HUES48 (cell line): ENCODE results near the gene NCS1.
A peak's percentile ranks its signal among the peaks of the same experiment; 100 is the strongest.

Experiments used
- H3K27ac ChIP-seq: one replicate; pipeline ENCODE4 v1.7.0; 2013; ENCODE audit warnings: low read depth, low read length, inconsistent platforms
- H3K27me3 ChIP-seq: 2 replicates; pipeline ENCODE4 v1.6.1; 2013; ENCODE audit warnings: mild to moderate bottlenecking, low read length; ENCODE audit not compliant: control insufficient read depth, insufficient read depth
- H3K36me3 ChIP-seq: 2 replicates; pipeline ENCODE4 v1.6.1; 2013; ENCODE audit warnings: low read length; ENCODE audit not compliant: control insufficient read depth, insufficient read depth
- H3K4me1 ChIP-seq: 2 replicates; pipeline ENCODE4 v1.6.1; 2013; ENCODE audit warnings: mild to moderate bottlenecking, low read length; ENCODE audit not compliant: control insufficient read depth, insufficient read depth
- H3K4me3 ChIP-seq: 2 replicates; pipeline ENCODE4 v1.5.1; 2013; ENCODE audit warnings: mild to moderate bottlenecking, low read depth, low read length
- H3K9ac ChIP-seq: 2 replicates; pipeline ENCODE4 v1.6.1; 2013; ENCODE audit warnings: mild to moderate bottlenecking, low read depth, low read length, moderate library complexity
- H3K9me3 ChIP-seq: 2 replicates; pipeline ENCODE4 v1.6.1; 2013; ENCODE audit warnings: low read length; ENCODE audit not compliant: control insufficient read depth, insufficient read depth

Gene NCS1

DNA sequence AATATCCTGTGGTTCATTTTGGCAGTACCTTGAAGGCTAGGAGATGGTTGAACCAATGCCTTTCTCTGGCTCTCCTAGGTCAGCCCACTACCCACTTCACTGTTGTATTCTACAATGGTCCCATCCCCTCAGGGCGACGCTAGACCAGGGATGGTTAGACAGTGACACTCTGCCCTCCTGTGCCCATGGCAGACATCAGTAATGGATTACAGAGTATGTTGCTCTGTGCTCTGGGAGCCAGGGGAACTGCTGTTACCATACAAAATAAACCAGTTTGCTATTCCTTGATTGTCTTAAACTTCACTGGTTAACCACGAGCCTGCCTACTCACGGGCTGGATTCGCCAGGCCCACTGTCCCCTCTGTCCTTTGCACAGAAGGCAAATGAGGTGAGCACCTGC is 33.7 kb downstream of the NCS1 start:
- Histone ChIP-seq H3K4me3 (no peak overlapping the region), H3K9ac (no peak overlapping the region), H3K9me3 (no peaks in the 10 kb centered on the region), H3K4me1 (peaks cover 9% of the 10 kb centered on the region; the same call in 1 of the 2 replicates), H3K27me3 (no peaks in the 10 kb centered on the region), H3K27ac (no peak overlapping the region), H3K36me3 (no peaks in the 10 kb centered on the region)

DNA sequence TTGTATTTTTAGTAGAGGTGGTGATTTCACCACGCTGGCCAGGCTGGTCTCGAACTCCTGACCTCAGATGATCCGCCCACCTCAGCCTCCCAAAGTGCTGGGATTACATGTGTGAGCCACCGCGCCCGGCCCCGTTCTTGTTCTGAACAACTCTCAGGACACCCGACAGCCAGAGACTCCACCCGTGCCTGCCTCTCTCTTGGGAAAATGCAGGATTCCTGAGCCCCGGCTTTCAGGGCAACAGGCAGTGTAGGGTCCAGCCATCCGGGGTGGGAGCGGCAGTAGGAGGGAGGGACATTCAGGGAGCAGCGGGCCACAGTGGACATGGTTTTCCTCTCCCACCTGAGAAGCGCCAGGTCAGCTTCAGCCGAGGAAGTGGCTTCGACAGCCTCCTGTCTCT is 34.4 kb downstream of the NCS1 start:
- Histone ChIP-seq H3K4me3 (no peak overlapping the region), H3K9me3 (no peaks in the 10 kb centered on the region), H3K27me3 (no peaks in the 10 kb centered on the region), H3K36me3 (no peaks in the 10 kb centered on the region), H3K27ac (no peak overlapping the region), H3K4me1 (peaks cover 9% of the 10 kb centered on the region; the same call in 1 of the 2 replicates), H3K9ac (no peak overlapping the region)

DNA sequence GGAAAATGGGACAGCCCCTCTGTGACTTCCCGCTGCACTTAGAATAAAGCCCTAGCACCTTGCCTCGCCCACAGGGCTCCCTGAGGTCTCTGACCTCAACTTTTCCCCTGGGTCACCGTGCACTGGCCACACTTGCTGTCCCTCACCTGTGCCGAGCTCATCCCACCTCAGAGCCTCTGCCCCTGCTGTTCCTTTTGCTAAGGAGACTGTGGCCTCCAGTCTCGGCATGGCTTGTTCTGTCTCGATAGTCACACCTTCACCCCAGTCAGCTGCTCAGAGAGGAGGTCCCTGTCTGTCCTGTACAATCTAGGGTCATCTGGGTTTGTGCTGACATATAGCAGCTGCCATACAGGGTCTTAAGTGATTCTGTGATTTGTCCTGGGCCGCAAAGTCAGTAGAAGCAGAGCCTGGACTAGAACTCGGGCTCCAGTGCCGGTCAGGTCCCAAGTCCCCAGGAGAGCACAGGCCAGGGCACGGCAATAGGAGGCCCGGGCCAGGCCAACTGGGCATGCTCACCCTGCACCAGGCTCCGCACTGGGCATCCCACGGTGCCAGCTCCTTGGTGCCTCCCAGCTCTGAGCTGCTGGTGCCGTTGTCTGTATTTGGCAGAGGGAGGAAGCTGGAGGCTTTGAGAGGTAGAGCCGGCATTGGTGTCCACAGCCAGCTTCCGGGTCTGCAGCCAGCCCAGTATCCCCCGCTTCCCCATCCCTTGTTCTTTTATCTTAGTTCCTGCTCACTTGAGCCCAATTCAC is 35.2 kb downstream of the NCS1 start:
- Histone ChIP-seq H3K9me3 (no peaks in the 10 kb centered on the region), H3K4me1 (peaks cover 9% of the 10 kb centered on the region; the same call in 1 of the 2 replicates), H3K4me3 (no peak overlapping the region), H3K27ac (no peak overlapping the region), H3K27me3 (no peaks in the 10 kb centered on the region), H3K9ac (no peak overlapping the region), H3K36me3 (no peaks in the 10 kb centered on the region)

DNA sequence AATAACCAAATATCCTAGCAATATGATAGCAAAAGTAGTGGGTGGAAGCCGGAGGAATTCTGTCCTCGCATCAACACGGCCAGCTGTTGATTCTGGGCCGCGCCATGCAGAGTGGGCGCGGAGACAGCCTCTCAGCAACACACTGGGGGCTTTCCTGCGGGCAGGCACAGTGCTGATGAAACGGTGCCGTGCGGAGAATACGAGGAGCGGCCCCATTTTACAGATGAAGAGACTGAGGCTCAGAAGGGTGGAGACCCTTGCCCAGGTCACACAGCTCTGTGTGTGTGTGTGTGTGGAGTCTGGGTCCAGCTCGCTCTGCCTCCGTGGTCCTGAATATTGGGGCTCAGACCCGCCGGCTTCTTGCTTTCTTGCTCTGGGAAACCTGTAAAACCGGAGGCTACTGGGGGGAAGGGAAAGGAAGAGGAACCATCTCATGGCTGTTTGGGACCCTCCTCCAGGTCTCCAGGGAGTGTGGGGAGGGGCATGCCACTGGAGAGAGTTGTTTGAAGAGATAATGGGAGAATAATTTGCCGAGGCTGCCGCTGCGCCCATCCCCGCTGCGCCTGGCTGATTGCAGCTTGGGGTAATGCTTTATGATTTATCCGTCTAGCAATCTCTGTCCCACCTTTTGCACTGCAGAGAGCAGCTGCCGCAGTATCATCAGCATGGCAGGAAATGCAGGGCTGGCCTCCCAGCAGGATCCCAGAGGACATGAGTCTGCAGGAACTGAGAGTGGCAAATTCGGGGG is 36.6 kb downstream of the NCS1 start:
- Histone ChIP-seq H3K9me3 (no peaks in the 10 kb centered on the region), H3K27me3 (no peaks in the 10 kb centered on the region), H3K27ac (peak overlapping the region; percentile 14), H3K4me3 (no peak overlapping the region), H3K36me3 (no peaks in the 10 kb centered on the region), H3K4me1 (peaks cover 11% of the 10 kb centered on the region; the same call in 1 of the 2 replicates), H3K9ac (no peak overlapping the region)

DNA sequence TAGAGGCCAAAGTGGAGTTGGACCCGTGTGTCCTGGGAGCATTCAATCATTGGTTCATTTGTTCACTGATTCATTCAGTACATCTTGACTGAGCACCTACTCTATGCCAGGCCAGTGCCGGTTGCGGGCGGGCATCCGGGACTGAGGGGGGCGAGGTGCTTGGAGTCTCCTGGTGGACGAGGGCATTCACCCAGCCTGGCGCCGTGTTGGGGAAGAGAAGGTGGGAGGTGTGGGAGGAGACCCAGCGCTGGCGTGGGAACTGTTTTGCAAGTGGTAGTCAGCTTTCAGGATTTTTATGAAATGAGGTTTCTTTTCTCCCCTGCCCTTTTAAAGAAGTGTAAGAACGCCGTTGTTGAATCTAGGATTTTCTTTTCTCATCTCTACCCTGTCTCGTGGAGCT is 37.2 kb downstream of the NCS1 start:
- peaks cover 16% of the 10 kb centered on the region for H3K4me1 ChIP-seq
- peak overlapping the region; percentile 14 for H3K27ac ChIP-seq
- no peaks in the 10 kb centered on the region for H3K9me3 ChIP-seq
- H3K27me3 ChIP-seq: no peaks in the 10 kb centered on the region
- H3K9ac ChIP-seq: no peak overlapping the region
- H3K4me3 ChIP-seq: no peak overlapping the region
- no peaks in the 10 kb centered on the region for H3K36me3 ChIP-seq

DNA sequence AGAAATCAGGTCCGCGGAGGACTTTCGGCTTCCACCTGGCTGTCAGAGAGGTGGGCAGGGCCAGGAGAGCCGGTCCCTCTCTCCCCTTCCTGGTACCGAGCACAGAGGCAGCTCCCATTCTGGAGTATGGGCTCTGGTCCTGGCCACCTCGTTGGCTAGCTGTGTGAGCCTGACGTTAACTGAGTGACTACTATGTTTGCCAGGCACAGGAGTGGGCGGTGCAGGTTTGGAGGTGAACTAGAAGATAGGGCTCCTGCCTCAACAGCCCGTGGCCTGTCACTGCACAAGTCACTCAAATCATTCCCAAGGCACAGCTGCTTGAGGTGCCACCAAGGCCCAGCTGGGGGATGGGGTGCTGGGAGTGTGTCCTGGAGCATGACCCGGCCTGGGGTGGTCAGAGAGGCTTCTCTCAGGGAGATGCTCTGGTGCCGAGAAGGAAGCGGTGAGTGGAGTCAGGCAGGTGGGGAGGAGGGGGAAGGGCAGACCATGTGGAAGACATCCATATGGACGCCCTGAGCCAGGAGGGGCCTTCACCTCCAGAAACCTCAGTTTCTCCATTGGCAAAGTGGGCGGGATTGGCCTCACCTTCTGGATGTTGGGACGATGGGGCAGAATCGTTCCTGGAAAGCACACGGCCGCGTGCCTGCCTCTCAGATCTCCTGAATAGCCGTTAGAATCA is 39.5 kb downstream of the NCS1 start:
- H3K9ac ChIP-seq: no peak overlapping the region
- H3K4me3 ChIP-seq: no peak overlapping the region
- H3K4me1 ChIP-seq: peaks cover 20% of the 10 kb centered on the region
- no peaks in the 10 kb centered on the region for H3K36me3 ChIP-seq
- no peaks in the 10 kb centered on the region for H3K27me3 ChIP-seq
- no peak overlapping the region for H3K27ac ChIP-seq
- H3K9me3 ChIP-seq: no peaks in the 10 kb centered on the region

- Histone ChIP-seq H3K9me3 (no peaks in the 10 kb centered on the region), H3K36me3 (peaks cover 1% of the 10 kb centered on the region; the same call in 1 of the 2 replicates), H3K9ac (no peak overlapping the region), H3K4me1 (peaks cover 20% of the 10 kb centered on the region), H3K27ac (no peak overlapping the region), H3K27me3 (no peaks in the 10 kb centered on the region), H3K4me3 (no peak overlapping the region)
Observed at GRCh38 chr9:130212543-130213297, 40.5 kb downstream of the NCS1 start.

- Histone ChIP-seq H3K27ac (peak overlapping the region; percentile 53), H3K4me1 (peaks cover 14% of the 10 kb centered on the region), H3K9ac (no peak overlapping the region), H3K36me3 (peaks cover 8% of the 10 kb centered on the region), H3K9me3 (no peaks in the 10 kb centered on the region), H3K27me3 (no peaks in the 10 kb centered on the region), H3K4me3 (no peak overlapping the region)
Observed at GRCh38 chr9:130213911-130214761, 41.9 kb downstream of the NCS1 start.

GRCh38 chr9:130214776-130215340 is 42.7 kb downstream of the NCS1 start:
- no peak overlapping the region for H3K4me3 ChIP-seq
- peak overlapping the region; percentile 53 for H3K27ac ChIP-seq
- no peak overlapping the region for H3K9ac ChIP-seq
- H3K27me3 ChIP-seq: no peaks in the 10 kb centered on the region
- peaks cover 8% of the 10 kb centered on the region for H3K36me3 ChIP-seq
- no peaks in the 10 kb centered on the region for H3K9me3 ChIP-seq
- H3K4me1 ChIP-seq: peaks cover 10% of the 10 kb centered on the region
